Stimulated activated naive CD8-positive, alpha-beta T cell treated with anti-CD3 and anti-CD28 coated beads, Interleukin-15, Interleukin-2, amounts not matched to agents 100 ng/mL and 50 ng/mL, for 24 hours (primary cell): ENCODE data around the gene CPT1A.
A peak's percentile ranks its signal among the peaks of the same experiment; 100 is the strongest.

Experiments
- H3K27ac Mint-ChIP-seq: one replicate; pipeline ENCODE4 v1.8.0; 2021; ENCODE audit warnings: mild to moderate bottlenecking, mixed read lengths
- H3K27me3 Mint-ChIP-seq: one replicate; pipeline ENCODE4 v1.8.0; 2021; ENCODE audit warnings: mixed read lengths
- H3K36me3 Mint-ChIP-seq: one replicate; pipeline ENCODE4 v1.8.0; 2021; ENCODE audit warnings: low read depth, mixed read lengths
- H3K4me1 Mint-ChIP-seq: one replicate; pipeline ENCODE4 v1.8.0; 2021; ENCODE audit warnings: low read depth, mixed read lengths
- H3K4me3 Mint-ChIP-seq: one replicate; pipeline ENCODE4 v1.8.0; 2021; ENCODE audit warnings: mild to moderate bottlenecking, mixed read lengths
- H3K9me3 Mint-ChIP-seq: one replicate; pipeline ENCODE4 v1.8.0; 2021; ENCODE audit warnings: mixed read lengths

Gene CPT1A

GRCh38 chr11:68842427-68843051 is 823 bp upstream of the CPT1A start:
- no peaks in the 10 kb centered on the region for H3K9me3 Mint-ChIP-seq
- H3K27me3 Mint-ChIP-seq = no peaks in the 10 kb centered on the region

GRCh38 chr11:68840661-68841653 is 759 bp downstream of the CPT1A start:
- Mint-ChIP-seq H3K4me3 (peak overlapping the region; percentile 85), H3K36me3 (no peaks in the 10 kb centered on the region), H3K4me1 (peaks cover 60% of the 10 kb centered on the region), H3K9me3 (no peaks in the 10 kb centered on the region), H3K27me3 (no peaks in the 10 kb centered on the region), H3K27ac (peak overlapping the region; percentile 93)

More at GRCh38 chr11:68842427-68843051, 823 bp upstream of the CPT1A start:
- H3K36me3 Mint-ChIP-seq = no peaks in the 10 kb centered on the region
- H3K4me1 Mint-ChIP-seq = peaks cover 48% of the 10 kb centered on the region
- peak overlapping the region; percentile 76 for H3K27ac Mint-ChIP-seq
- peak overlapping the region; percentile 90 for H3K4me3 Mint-ChIP-seq

- H3K27ac Mint-ChIP-seq = peak overlapping the region; percentile 93
- no peaks in the 10 kb centered on the region for H3K27me3 Mint-ChIP-seq
- H3K9me3 Mint-ChIP-seq = no peaks in the 10 kb centered on the region
- peaks cover 69% of the 10 kb centered on the region for H3K4me1 Mint-ChIP-seq
- no peaks in the 10 kb centered on the region for H3K36me3 Mint-ChIP-seq
- H3K4me3 Mint-ChIP-seq = peak overlapping the region; percentile 85
Measured at GRCh38 chr11:68839911-68840641, 1.6 kb downstream of the CPT1A start.

GRCh38 chr11:68839054-68839865 is 2.5 kb downstream of the CPT1A start:
- Mint-ChIP-seq H3K4me3 (peak overlapping the region; percentile 85), H3K9me3 (no peaks in the 10 kb centered on the region), H3K36me3 (no peaks in the 10 kb centered on the region), H3K27ac (peak overlapping the region; percentile 93), H3K27me3 (no peaks in the 10 kb centered on the region), H3K4me1 (peaks cover 70% of the 10 kb centered on the region)

- Mint-ChIP-seq H3K27ac (peak overlapping the region; percentile 93), H3K36me3 (no peaks in the 10 kb centered on the region), H3K4me1 (peaks cover 63% of the 10 kb centered on the region), H3K27me3 (no peaks in the 10 kb centered on the region), H3K4me3 (peak overlapping the region; percentile 85), H3K9me3 (no peaks in the 10 kb centered on the region)
Measured at GRCh38 chr11:68838572-68838964, 3.1 kb downstream of the CPT1A start.

- no peaks in the 10 kb centered on the region for H3K36me3 Mint-ChIP-seq
- H3K27ac Mint-ChIP-seq = peak overlapping the region; percentile 93
- peak overlapping the region; percentile 85 for H3K4me3 Mint-ChIP-seq
- no peaks in the 10 kb centered on the region for H3K9me3 Mint-ChIP-seq
- H3K27me3 Mint-ChIP-seq = no peaks in the 10 kb centered on the region
- peaks cover 58% of the 10 kb centered on the region for H3K4me1 Mint-ChIP-seq
Measured at GRCh38 chr11:68837583-68838571, 3.8 kb downstream of the CPT1A start.

GRCh38 chr11:68835749-68836148 is 6.0 kb downstream of the CPT1A start:
- H3K27me3 Mint-ChIP-seq = no peaks in the 10 kb centered on the region
- no peak overlapping the region for H3K4me3 Mint-ChIP-seq
- peaks cover 57% of the 10 kb centered on the region for H3K4me1 Mint-ChIP-seq
- H3K9me3 Mint-ChIP-seq = no peaks in the 10 kb centered on the region
- no peaks in the 10 kb centered on the region for H3K36me3 Mint-ChIP-seq
- H3K27ac Mint-ChIP-seq = no peak overlapping the region

GRCh38 chr11:68835328-68835727 is 6.4 kb downstream of the CPT1A start:
- peaks cover 57% of the 10 kb centered on the region for H3K4me1 Mint-ChIP-seq
- no peak overlapping the region for H3K4me3 Mint-ChIP-seq
- no peak overlapping the region for H3K27ac Mint-ChIP-seq
- H3K36me3 Mint-ChIP-seq = no peaks in the 10 kb centered on the region
- H3K27me3 Mint-ChIP-seq = no peaks in the 10 kb centered on the region
- no peaks in the 10 kb centered on the region for H3K9me3 Mint-ChIP-seq

GRCh38 chr11:68832476-68833181 is 9.1 kb downstream of the CPT1A start:
- Mint-ChIP-seq H3K27me3 (no peaks in the 10 kb centered on the region), H3K4me1 (peaks cover 54% of the 10 kb centered on the region), H3K4me3 (no peak overlapping the region), H3K27ac (no peak overlapping the region), H3K9me3 (no peaks in the 10 kb centered on the region), H3K36me3 (no peaks in the 10 kb centered on the region)

- H3K4me3 Mint-ChIP-seq = no peak overlapping the region
- no peak overlapping the region for H3K27ac Mint-ChIP-seq
- H3K27me3 Mint-ChIP-seq = no peaks in the 10 kb centered on the region
- no peaks in the 10 kb centered on the region for H3K9me3 Mint-ChIP-seq
- no peaks in the 10 kb centered on the region for H3K36me3 Mint-ChIP-seq
- peaks cover 54% of the 10 kb centered on the region for H3K4me1 Mint-ChIP-seq
Measured at GRCh38 chr11:68831124-68831523, 10.6 kb downstream of the CPT1A start.

GRCh38 chr11:68829581-68829980 is 12.1 kb downstream of the CPT1A start:
- Mint-ChIP-seq H3K27ac (no peak overlapping the region), H3K36me3 (no peaks in the 10 kb centered on the region), H3K9me3 (no peaks in the 10 kb centered on the region), H3K27me3 (no peaks in the 10 kb centered on the region), H3K4me3 (no peak overlapping the region), H3K4me1 (peaks cover 55% of the 10 kb centered on the region)

- no peaks in the 10 kb centered on the region for H3K9me3 Mint-ChIP-seq
- no peaks in the 10 kb centered on the region for H3K36me3 Mint-ChIP-seq
- no peak overlapping the region for H3K4me3 Mint-ChIP-seq
- H3K4me1 Mint-ChIP-seq = peaks cover 55% of the 10 kb centered on the region
- peak overlapping the region; percentile 71 for H3K27ac Mint-ChIP-seq
- no peaks in the 10 kb centered on the region for H3K27me3 Mint-ChIP-seq
Measured at GRCh38 chr11:68828957-68829356, 12.8 kb downstream of the CPT1A start.
